ENCODE measurements around the gene BMP6. TPM values are rescaled to one million over a fixed set of nuclear protein-coding genes. Genes with fewer than 3 reads are reported as not detected.
"Not testable (repeated sequence)": the region's sequence is repeated elsewhere in the genome, so short reads cannot be mapped to it uniquely, and the experiment has no call there.

Gene BMP6
- total and polyA plus RNA-seq, 7 donors = 0.64 to 5.3 (median 2.2) TPM; not detected in 2

DNA sequence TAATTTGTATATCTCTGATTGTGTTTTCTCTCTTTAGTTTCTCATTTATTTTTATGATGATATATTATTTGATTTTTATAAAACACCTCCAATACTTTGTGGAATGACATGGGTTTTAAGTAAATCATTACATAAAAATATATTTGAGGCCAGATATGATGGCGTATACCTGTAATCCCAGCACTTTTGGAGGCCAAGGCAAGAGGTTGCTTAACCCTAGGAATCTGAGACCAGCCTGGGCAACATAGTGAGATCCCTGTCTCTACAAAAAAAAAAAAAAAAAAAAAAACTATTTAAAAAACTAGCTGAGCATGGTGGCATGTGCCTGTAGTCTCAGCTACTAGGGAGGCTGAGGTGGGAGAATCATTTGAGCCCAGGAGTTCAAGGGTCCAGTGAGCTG, 87.3 kb downstream of the BMP6 start:
- H3K9me3 ChIP-seq = no peaks in the 10 kb centered on the region
- no peaks in the 10 kb centered on the region for H3K36me3 ChIP-seq
- H3K4me3 ChIP-seq = no peak overlapping the region
- 83 to 93% methylated on average over 1 of the region's 1 CpG for WGBS, 2 donors
- TF ChIP-seq POLR2AphosphoS5 (IDR thresholded peaks at IDR 0.05) = no peak
- no peak for TF ChIP-seq EP300 (IDR thresholded peaks at IDR 0.05)
- TF ChIP-seq POLR2A (IDR thresholded peaks at IDR 0.05) = no peak
- TF ChIP-seq, protein P1, sequence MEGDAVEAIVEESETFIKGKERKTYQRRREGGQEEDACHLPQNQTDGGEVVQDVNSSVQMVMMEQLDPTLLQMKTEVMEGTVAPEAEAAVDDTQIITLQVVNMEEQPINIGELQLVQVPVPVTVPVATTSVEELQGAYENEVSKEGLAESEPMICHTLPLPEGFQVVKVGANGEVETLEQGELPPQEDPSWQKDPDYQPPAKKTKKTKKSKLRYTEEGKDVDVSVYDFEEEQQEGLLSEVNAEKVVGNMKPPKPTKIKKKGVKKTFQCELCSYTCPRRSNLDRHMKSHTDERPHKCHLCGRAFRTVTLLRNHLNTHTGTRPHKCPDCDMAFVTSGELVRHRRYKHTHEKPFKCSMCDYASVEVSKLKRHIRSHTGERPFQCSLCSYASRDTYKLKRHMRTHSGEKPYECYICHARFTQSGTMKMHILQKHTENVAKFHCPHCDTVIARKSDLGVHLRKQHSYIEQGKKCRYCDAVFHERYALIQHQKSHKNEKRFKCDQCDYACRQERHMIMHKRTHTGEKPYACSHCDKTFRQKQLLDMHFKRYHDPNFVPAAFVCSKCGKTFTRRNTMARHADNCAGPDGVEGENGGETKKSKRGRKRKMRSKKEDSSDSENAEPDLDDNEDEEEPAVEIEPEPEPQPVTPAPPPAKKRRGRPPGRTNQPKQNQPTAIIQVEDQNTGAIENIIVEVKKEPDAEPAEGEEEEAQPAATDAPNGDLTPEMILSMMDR (IDR thresholded peaks at IDR 0.05) = no peak
- H3K27ac ChIP-seq = no peak overlapping the region
- H3K4me1 ChIP-seq = no peaks in the 10 kb centered on the region
- intact Hi-C loops (cut with DNase I) = no loop called here
- DNase-seq = no peak
- no peaks in the 10 kb centered on the region for H3K27me3 ChIP-seq

DNA sequence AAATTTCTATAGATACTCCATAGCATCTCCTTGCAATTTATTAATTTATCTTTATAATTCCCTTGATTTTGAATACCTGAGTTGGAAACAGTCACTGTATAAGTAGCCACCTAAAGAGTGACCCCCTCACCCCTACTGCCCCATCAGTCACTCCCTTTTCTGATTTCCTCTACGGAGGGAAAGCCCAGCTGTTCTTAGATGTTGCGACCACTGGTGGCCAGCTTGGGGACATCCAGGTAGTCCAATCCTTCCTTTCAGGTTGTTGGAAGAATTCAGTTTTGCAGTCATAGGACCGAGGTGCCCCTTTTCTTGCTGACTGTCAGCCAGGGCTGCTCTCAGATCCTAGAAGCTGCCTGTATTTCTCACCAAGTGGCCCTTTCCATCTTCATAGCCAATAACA, 87.8 kb downstream of the BMP6 start:
- no peak for DNase-seq
- 76 to 90% methylated on average over 3 of the region's 3 CpGs for WGBS, 2 donors
- Histone ChIP-seq H3K4me1 (no peaks in the 10 kb centered on the region), H3K4me3 (no peak overlapping the region), H3K27me3 (no peaks in the 10 kb centered on the region), H3K36me3 (no peaks in the 10 kb centered on the region), H3K27ac (no peak overlapping the region), H3K9me3 (no peaks in the 10 kb centered on the region)
- TF ChIP-seq POLR2AphosphoS5 (IDR thresholded peaks at IDR 0.05) (no peak), POLR2A (IDR thresholded peaks at IDR 0.05) (no peak), EP300 (IDR thresholded peaks at IDR 0.05) (no peak)
- TF ChIP-seq, protein P1 (IDR thresholded peaks at IDR 0.05) = no peak
- intact Hi-C loops (cut with DNase I) = no loop called here

DNA sequence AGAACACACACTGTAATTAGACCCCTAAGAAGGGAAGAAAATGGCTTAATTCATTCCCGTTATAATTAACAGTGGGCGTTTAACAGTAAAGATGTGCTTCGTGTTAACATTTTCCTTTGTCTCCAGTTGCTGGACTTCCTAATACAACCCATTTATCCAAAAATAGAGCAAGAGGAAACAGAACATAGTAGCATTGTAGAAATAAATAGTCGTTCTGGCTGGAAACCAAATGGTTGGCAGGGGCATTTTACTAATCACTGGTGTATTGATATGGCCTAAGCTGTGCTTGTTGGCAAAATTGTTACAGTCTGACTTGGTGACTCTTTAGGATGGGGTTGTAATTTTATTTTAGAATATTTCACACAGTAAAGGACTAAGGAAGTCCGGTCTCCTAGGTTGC, 89.8 kb downstream of the BMP6 start:
- H3K27ac ChIP-seq = no peak overlapping the region
- no peaks in the 10 kb centered on the region for H3K9me3 ChIP-seq
- H3K36me3 ChIP-seq = no peaks in the 10 kb centered on the region
- 68 to 77% methylated on average over 5 of the region's 5 CpGs for WGBS, 2 donors
- DNase-seq = no peak
- no peaks in the 10 kb centered on the region for H3K27me3 ChIP-seq
- TF ChIP-seq, protein P1 (IDR thresholded peaks at IDR 0.05) = no peak
- TF ChIP-seq POLR2A (IDR thresholded peaks at IDR 0.05) = no peak
- intact Hi-C loops (cut with DNase I) = no loop called here
- H3K4me3 ChIP-seq = no peak overlapping the region
- H3K4me1 ChIP-seq = no peaks in the 10 kb centered on the region

DNA sequence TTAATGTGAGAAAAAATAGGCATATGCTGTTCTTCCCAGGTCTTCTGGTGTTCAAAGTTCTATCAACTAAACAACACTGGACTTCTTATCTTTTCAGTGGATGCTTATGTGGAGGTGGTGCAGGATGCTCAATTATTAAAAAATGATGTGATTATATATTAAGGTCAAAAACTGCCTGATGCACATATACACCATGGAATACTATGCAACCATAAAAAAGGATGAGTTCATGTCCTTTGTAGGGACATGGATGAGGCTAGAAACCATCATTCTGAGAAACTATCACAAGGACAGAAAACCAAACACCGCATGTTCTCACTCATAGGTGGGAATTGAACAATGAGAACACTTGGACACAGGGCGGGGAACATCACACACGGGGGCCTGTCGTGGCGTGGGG, 91.3 kb downstream of the BMP6 start:
- intact Hi-C loops (cut with DNase I); H3K4me1 ChIP-seq; H3K27ac ChIP-seq; H3K9me3 ChIP-seq; H3K4me3 ChIP-seq; H3K36me3 ChIP-seq; DNase-seq; H3K27me3 ChIP-seq: not testable (repeated sequence)
- 88 to 94% methylated on average over 5 of the region's 5 CpGs for WGBS, 2 donors

DNA sequence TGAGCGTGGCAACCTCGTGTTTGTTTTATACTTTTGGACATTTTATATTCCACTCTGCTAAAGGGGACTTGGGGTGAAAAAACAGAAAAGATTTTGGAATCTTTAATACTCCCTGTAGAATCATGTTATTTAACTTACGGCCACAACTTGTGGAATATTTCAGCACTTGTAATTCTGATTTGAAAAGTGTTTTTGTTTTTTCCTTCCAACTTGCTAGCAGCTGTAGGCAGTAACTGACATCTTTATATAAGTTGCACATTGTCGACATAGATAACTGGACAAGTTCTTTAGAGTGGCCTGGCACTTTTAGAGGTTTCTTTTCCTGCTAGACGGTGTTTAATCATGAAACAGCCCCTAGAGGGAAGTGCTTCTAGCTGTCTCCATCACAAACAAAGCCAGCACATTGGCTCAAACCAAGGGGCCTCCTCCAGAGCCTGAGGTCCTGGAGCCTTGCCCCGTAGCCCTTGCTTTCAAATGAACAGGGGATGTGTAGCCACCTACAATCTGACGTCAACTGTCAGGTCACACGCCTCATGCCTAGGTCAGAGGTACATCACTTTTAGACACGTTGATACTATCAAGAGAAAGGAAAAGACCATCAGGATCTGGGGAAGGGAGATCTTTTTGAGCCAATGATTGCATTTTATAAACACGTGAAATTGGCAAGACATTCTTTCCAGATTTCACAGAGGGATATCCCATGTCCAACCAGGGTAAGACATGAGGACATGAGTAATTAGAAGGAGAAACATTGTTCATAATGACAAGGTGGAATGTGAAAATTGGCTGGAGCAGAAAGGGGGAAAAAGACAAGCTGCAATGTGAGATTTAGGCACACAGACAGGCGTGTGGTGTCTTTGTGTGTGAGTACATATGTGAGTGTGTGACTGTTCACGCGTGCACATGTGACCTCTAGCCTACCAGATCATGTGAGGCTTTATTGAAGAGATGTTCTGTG, 92.6 kb downstream of the BMP6 start:
- Histone ChIP-seq H3K9me3 (no peaks in the 10 kb centered on the region), H3K27me3 (no peaks in the 10 kb centered on the region), H3K36me3 (no peaks in the 10 kb centered on the region), H3K27ac (peak overlapping the region in 1 of 4 donors; percentile 5), H3K4me3 (no peak overlapping the region), H3K4me1 (no peaks in the 10 kb centered on the region)
- TF ChIP-seq EP300 (IDR thresholded peaks at IDR 0.05) = no peak
- DNase-seq = peak; percentile 68
- intact Hi-C loops (cut with DNase I) = no loop called here
- WGBS, 2 donors = 78 to 80% methylated on average over 13 of the region's 13 CpGs

Measured in sigmoid colon (tissue), 7 donors.